HepG2 (cell line): ENCODE results near the gene ADPGK. TPM values are rescaled to one million over a fixed set of nuclear protein-coding genes. Genes with fewer than 3 reads are reported as not detected.

Experiments
- CCDC6 ChIP-seq: sonication (generic); formaldehyde crosslinking; IDR thresholded peaks from 2 replicates; pipeline ENCODE4 v1.8.1; 2022; ENCODE audit warnings: mild to moderate bottlenecking, missing genetic modification reagents, moderate library complexity
- FOXO1 ChIP-seq: sonication (generic); formaldehyde crosslinking; IDR thresholded peaks from 2 replicates; pipeline ENCODE4 v1.4.0; 2020; ENCODE audit warnings: missing genetic modification reagents
- GTF3A ChIP-seq: sonication (generic); formaldehyde crosslinking; conservative IDR thresholded peaks from 2 replicates; pipeline ENCODE4 v1.4.0; 2020; ENCODE audit warnings: mild to moderate bottlenecking, missing genetic modification reagents
- MTA3 ChIP-seq: sonication (generic); formaldehyde crosslinking; IDR thresholded peaks from 2 replicates; pipeline ENCODE4 v1.4.0; 2020; ENCODE audit warnings: missing genetic modification reagents
- POGZ ChIP-seq: sonication (generic); formaldehyde crosslinking; IDR thresholded peaks from 2 replicates; pipeline ENCODE4 v1.4.0; 2020; ENCODE audit warnings: mild to moderate bottlenecking, missing genetic modification reagents
- SNRNP70 ChIP-seq: fragments of 200-400 bp; formaldehyde crosslinking; IDR thresholded peaks from 2 replicates; pipeline ENCODE4 v1.6.1; 2017; ENCODE audit warnings: mild to moderate bottlenecking, low read depth, low read length, moderate library complexity
- ZBTB42 ChIP-seq: sonication (generic); formaldehyde crosslinking; IDR thresholded peaks from 2 replicates; pipeline ENCODE4 v1.5.0; 2020; ENCODE audit warnings: mild to moderate bottlenecking, missing genetic modification reagents
- ZNF260 ChIP-seq: sonication (generic); formaldehyde crosslinking; IDR thresholded peaks from 2 replicates; pipeline ENCODE4 v1.4.0; 2020; ENCODE audit warnings: missing genetic modification reagents, low read depth, mild to moderate bottlenecking, borderline replicate concordance
- ZNF782 ChIP-seq: sonication (generic); formaldehyde crosslinking; IDR thresholded peaks from 2 replicates; pipeline ENCODE4 v1.4.0; 2020; ENCODE audit warnings: missing genetic modification reagents, mild to moderate bottlenecking, borderline replicate concordance
- polyA plus RNA-seq, 8 experiments: library from polyadenylated mRNA; depleted of rRNA in 3 of 8; stranded (reverse) in 7 of 8; unstranded in 1 of 8; fragments of >200 nt; fragmentation: Illumina TruSeq in 4 of 8; extraction: Trizol in 4 of 8; gene quantifications; 2 replicates each; pipeline versions ENCODE4 v1.2.1 to v1.2.3, GENCODE V29; 2011 to 2016; ENCODE audit warnings: low read depth in 4 of 8, missing spikeins in 1 of 8, mixed read lengths in 1 of 8; ENCODE audit not compliant: insufficient read depth in 1 of 8
- total RNA-seq, 5 experiments: library from RNA; depleted of rRNA; stranded (reverse); fragments of >200 nt; fragmentation: Illumina TruSeq; extraction: Trizol; gene quantifications; 2 replicates each; pipeline ENCODE4 v1.2.3, GENCODE V29; 2016; ENCODE audit warnings: low read depth in 1 of 5
- TF ChIP-seq, protein P1 (sequence below): IDR thresholded peaks from 2 replicates; pipeline ENCODE4 v1.6.1; 2016
- TF ChIP-seq, protein P2 (sequence below): IDR thresholded peaks from 2 replicates; pipeline ENCODE4 v1.6.1; 2012; ENCODE audit warnings: low read depth, low read length, improper control_type of control experiment
- TF ChIP-seq, protein P3 (sequence below): sonication (generic); formaldehyde crosslinking; IDR thresholded peaks from 2 replicates; pipeline ENCODE4 v1.8.1; 2023; ENCODE audit warnings: mild to moderate bottlenecking, inconsistent platforms, moderate library complexity, missing genetic modification reagents, borderline replicate concordance
- TF ChIP-seq, protein P4 (sequence below): IDR thresholded peaks from 2 replicates; pipeline ENCODE4 v1.4.0; 2020; ENCODE audit warnings: mild to moderate bottlenecking, missing genetic modification reagents
- TF ChIP-seq, protein P5 (sequence below): sonication (generic); formaldehyde crosslinking; IDR thresholded peaks from 2 replicates; pipeline ENCODE4 v1.5.0; 2020; ENCODE audit warnings: mild to moderate bottlenecking, missing genetic modification reagents
- TF ChIP-seq, protein P6 (sequence below): sonication (generic); formaldehyde crosslinking; IDR thresholded peaks from 2 replicates; pipeline ENCODE4 v1.5.0; 2020; ENCODE audit warnings: mild to moderate bottlenecking, low read depth, missing genetic modification reagents, borderline replicate concordance

The ADPGK gene
- total and polyA plus RNA-seq, 2 of the 13 experiments (the other 11 are each of a cell fraction or from before 2014, with no cell fraction given): 61.6 to 67.5 TPM

DNA sequence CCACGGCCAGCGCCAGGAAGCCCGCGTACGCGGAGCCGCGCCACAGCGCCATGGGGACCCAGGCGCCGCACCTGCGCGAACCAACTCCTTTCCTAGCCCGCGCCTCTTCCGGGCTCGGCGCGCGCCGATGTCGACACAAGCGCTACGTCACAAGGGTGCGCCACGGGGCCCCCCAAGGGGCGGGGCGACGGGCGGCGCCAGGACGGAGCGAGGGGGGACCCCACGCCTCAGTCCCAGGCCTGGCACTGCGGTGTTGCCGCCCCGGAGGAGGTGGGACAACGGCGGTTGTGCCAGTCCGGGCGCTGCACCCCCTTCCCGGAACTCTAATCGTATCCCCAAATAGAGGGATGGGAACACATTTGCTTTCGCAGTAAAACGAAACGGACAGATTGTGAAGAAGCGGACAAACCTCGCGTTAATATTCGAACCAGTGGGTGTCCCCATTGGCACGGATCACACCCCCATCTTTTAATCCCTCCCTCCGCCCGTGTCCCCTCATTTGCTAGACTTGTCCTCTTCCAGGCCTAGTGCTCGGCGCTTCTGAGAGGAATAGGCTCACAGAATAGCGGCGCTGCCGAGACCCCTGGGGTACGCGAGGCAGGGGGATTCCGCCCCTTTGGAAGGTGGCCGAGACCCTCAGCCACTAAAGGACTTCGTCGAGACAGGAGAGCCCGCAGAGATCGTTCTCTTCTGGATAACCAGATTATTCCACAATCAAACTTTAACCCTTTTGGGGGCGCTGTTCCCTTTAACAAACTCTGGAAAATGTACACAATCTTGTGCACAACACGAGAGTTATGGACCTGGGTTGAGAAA is at the start of gene ADPGK (continued):
- TF ChIP-seq, protein P1, sequence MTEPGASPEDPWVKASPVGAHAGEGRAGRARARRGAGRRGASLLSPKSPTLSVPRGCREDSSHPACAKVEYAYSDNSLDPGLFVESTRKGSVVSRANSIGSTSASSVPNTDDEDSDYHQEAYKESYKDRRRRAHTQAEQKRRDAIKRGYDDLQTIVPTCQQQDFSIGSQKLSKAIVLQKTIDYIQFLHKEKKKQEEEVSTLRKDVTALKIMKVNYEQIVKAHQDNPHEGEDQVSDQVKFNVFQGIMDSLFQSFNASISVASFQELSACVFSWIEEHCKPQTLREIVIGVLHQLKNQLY (CRISPR knock-in tag): no peak
- TF ChIP-seq, protein P2, sequence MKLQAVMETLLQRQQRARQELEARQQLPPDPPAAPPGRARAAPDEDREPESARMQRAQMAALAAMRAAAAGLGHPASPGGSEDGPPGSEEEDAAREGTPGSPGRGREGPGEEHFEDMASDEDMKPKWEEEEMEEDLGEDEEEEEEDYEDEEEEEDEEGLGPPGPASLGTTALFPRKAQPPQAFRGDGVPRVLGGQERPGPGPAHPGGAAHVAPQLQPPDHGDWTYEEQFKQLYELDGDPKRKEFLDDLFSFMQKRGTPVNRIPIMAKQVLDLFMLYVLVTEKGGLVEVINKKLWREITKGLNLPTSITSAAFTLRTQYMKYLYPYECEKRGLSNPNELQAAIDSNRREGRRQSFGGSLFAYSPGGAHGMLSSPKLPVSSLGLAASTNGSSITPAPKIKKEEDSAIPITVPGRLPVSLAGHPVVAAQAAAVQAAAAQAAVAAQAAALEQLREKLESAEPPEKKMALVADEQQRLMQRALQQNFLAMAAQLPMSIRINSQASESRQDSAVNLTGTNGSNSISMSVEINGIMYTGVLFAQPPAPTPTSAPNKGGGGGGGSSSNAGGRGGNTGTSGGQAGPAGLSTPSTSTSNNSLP: 0 out of 2 replicates have a peak, but pooled peaks have one; percentile 11
- TF ChIP-seq, protein P3, sequence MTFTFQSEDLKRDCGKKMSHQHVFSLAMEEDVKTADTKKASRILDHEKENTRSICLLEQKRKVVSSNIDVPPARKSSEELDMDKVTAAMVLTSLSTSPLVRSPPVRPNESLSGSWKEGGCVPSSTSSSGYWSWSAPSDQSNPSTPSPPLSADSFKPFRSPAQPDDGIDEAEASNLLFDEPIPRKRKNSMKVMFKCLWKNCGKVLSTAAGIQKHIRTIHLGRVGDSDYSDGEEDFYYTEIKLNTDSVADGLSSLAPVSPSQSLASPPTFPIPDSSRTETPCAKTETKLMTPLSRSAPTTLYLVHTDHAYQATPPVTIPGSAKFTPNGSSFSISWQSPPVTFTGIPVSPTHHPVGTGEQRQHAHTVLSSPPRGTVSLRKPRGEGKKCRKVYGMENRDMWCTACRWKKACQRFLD (CRISPR knock-in tag): 0 out of 2 replicates have a peak, but pooled peaks have one; percentile 51
- TF ChIP-seq CCDC6: peak; percentile 27; the same call in 1 of the 2 replicates
- TF ChIP-seq POGZ (CRISPR knock-in tag): peak; percentile 99
- TF ChIP-seq ZNF260 (CRISPR knock-in tag): no peak
- peak; percentile 77; the same call in 1 of the 2 replicates for TF ChIP-seq GTF3A
- peak; percentile 72; the same call in 1 of the 2 replicates for TF ChIP-seq ZBTB42
- TF ChIP-seq, protein P4, sequence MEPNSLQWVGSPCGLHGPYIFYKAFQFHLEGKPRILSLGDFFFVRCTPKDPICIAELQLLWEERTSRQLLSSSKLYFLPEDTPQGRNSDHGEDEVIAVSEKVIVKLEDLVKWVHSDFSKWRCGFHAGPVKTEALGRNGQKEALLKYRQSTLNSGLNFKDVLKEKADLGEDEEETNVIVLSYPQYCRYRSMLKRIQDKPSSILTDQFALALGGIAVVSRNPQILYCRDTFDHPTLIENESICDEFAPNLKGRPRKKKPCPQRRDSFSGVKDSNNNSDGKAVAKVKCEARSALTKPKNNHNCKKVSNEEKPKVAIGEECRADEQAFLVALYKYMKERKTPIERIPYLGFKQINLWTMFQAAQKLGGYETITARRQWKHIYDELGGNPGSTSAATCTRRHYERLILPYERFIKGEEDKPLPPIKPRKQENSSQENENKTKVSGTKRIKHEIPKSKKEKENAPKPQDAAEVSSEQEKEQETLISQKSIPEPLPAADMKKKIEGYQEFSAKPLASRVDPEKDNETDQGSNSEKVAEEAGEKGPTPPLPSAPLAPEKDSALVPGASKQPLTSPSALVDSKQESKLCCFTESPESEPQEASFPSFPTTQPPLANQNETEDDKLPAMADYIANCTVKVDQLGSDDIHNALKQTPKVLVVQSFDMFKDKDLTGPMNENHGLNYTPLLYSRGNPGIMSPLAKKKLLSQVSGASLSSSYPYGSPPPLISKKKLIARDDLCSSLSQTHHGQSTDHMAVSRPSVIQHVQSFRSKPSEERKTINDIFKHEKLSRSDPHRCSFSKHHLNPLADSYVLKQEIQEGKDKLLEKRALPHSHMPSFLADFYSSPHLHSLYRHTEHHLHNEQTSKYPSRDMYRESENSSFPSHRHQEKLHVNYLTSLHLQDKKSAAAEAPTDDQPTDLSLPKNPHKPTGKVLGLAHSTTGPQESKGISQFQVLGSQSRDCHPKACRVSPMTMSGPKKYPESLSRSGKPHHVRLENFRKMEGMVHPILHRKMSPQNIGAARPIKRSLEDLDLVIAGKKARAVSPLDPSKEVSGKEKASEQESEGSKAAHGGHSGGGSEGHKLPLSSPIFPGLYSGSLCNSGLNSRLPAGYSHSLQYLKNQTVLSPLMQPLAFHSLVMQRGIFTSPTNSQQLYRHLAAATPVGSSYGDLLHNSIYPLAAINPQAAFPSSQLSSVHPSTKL (CRISPR knock-in tag): peak; percentile 74
- TF ChIP-seq ZNF782 (CRISPR knock-in tag): peak; percentile 36; the same call in 1 of the 2 replicates
- no peak for TF ChIP-seq MTA3 (CRISPR knock-in tag)
- peak; percentile 58 for TF ChIP-seq FOXO1 (CRISPR knock-in tag)
- TF ChIP-seq SNRNP70: no peak
- TF ChIP-seq, protein P5, sequence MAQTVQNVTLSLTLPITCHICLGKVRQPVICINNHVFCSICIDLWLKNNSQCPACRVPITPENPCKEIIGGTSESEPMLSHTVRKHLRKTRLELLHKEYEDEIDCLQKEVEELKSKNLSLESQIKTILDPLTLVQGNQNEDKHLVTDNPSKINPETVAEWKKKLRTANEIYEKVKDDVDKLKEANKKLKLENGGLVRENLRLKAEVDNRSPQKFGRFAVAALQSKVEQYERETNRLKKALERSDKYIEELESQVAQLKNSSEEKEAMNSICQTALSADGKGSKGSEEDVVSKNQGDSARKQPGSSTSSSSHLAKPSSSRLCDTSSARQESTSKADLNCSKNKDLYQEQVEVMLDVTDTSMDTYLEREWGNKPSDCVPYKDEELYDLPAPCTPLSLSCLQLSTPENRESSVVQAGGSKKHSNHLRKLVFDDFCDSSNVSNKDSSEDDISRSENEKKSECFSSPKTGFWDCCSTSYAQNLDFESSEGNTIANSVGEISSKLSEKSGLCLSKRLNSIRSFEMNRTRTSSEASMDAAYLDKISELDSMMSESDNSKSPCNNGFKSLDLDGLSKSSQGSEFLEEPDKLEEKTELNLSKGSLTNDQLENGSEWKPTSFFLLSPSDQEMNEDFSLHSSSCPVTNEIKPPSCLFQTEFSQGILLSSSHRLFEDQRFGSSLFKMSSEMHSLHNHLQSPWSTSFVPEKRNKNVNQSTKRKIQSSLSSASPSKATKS (CRISPR knock-in tag): 0 out of 2 replicates have a peak, but pooled peaks have one; percentile 25
- TF ChIP-seq, protein P6, sequence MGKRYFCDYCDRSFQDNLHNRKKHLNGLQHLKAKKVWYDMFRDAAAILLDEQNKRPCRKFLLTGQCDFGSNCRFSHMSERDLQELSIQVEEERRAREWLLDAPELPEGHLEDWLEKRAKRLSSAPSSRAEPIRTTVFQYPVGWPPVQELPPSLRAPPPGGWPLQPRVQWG (CRISPR knock-in tag): no peak
